HG02870 (cell line): ENCODE measurements around the gene IGFL2.
"Not testable (repeated sequence)": the region's sequence is repeated elsewhere in the genome, so short reads cannot be mapped to it uniquely, and the experiment has no call there.

Experiments used
- ATAC-seq: cut with Tn5 transposase; IDR thresholded peaks from one replicate; pipeline ENCODE4 v1.9.1; 2021; ENCODE audit warnings: mild to moderate bottlenecking, moderate library complexity; ENCODE audit not compliant: unreplicated experiment

Gene IGFL2

GRCh38 chr19:46147791-46148288 lies at the start of gene IGFL2:
TSS of gene IGFL2 (plus strand) at chr19:46148238. CDS start at chr19:46148279, 41 bp downstream.
- no peak for ATAC-seq

GRCh38 chr19:46100344-46100743 lies 47.7 kb upstream of the IGFL2 start:
- ATAC-seq: no peak

GRCh38 chr19:46101293-46101692 lies 46.7 kb upstream of the IGFL2 start:
- ATAC-seq: no peak

- not testable (repeated sequence) for ATAC-seq
Observed at GRCh38 chr19:46102333-46102732, 45.7 kb upstream of the IGFL2 start.

GRCh38 chr19:46107371-46107770 lies 40.7 kb upstream of the IGFL2 start:
- no peak for ATAC-seq

- ATAC-seq: no peak
Observed at GRCh38 chr19:46109876-46110275, 38.2 kb upstream of the IGFL2 start.

GRCh38 chr19:46111376-46111775 lies 36.7 kb upstream of the IGFL2 start:
- ATAC-seq: no peak

GRCh38 chr19:46112527-46112926 lies 35.5 kb upstream of the IGFL2 start:
- no peak for ATAC-seq

- no peak for ATAC-seq
Observed at GRCh38 chr19:46113726-46114125, 34.3 kb upstream of the IGFL2 start.

GRCh38 chr19:46115396-46116106 lies 32.5 kb upstream of the IGFL2 start:
- ATAC-seq: peak; percentile 84

- no peak for ATAC-seq
Observed at GRCh38 chr19:46116121-46116520, 31.9 kb upstream of the IGFL2 start.

- ATAC-seq: no peak
Observed at GRCh38 chr19:46118136-46118535, 29.9 kb upstream of the IGFL2 start.

GRCh38 chr19:46124638-46125115 lies 23.4 kb upstream of the IGFL2 start, which contains the start of gene IGFL3:
TSS of gene IGFL3 (minus strand) at chr19:46124688. CDS start at chr19:46124649, 39 bp downstream.
- no peak for ATAC-seq

GRCh38 chr19:46125447-46125846 lies 22.6 kb upstream of the IGFL2 start:
- ATAC-seq: no peak

GRCh38 chr19:46126086-46126580 lies 21.9 kb upstream of the IGFL2 start:
- ATAC-seq: no peak

- ATAC-seq: no peak
Observed at GRCh38 chr19:46131485-46132143, 16.4 kb upstream of the IGFL2 start.

GRCh38 chr19:46132508-46133100 lies 15.4 kb upstream of the IGFL2 start:
- no peak for ATAC-seq

GRCh38 chr19:46133101-46133627 lies 14.9 kb upstream of the IGFL2 start:
- no peak for ATAC-seq

- no peak for ATAC-seq
Observed at GRCh38 chr19:46133777-46134241, 14.2 kb upstream of the IGFL2 start.

- ATAC-seq: no peak
Observed at GRCh38 chr19:46134527-46134926, 13.5 kb upstream of the IGFL2 start.

- no peak for ATAC-seq
Observed at GRCh38 chr19:46137915-46138473, 10.0 kb upstream of the IGFL2 start.
